GM23248 (cell line): ENCODE measurements around the gene SLC35F3.

Experiments
- EZH2 ChIP-seq: fragments of 200-600 bp; sonication (generic); IDR thresholded peaks from 2 replicates; pipeline ENCODE4 v1.6.1; 2018; ENCODE audit warnings: antibody characterized with exemption, mild to moderate bottlenecking; ENCODE audit not compliant: insufficient read depth, poor library complexity, severe bottlenecking
- EZH2phosphoT487 ChIP-seq: fragments of 200-600 bp; sonication (generic); IDR thresholded peaks from 2 replicates; pipeline ENCODE4 v1.6.1; 2018; ENCODE audit warnings: antibody characterized with exemption, moderate library complexity, mild to moderate bottlenecking, low read depth; ENCODE audit not compliant: insufficient read depth

- TF ChIP-seq EZH2, result no peak
- no peak for TF ChIP-seq EZH2phosphoT487
These were observed 3.6 kb downstream of the SLC35F3 start for GRCh38 chr1:233908092-233908491.
